H9 (cell line): ENCODE data around the gene NAP1L2. TPM values are rescaled to one million over a fixed set of nuclear protein-coding genes. Genes with fewer than 3 reads are reported as not detected.

Source experiments
- DNase-seq: peaks from one replicate; pipeline ENCODE4 v3.0.0-alpha.2; 2017
- H2AFZ ChIP-seq: one replicate; pipeline ENCODE4 v1.6.1; 2013; ENCODE audit warnings: mild to moderate bottlenecking, low read length, control low read depth, moderate library complexity
- H2AK5ac ChIP-seq: 2 replicates; pipeline ENCODE4 v1.6.1; 2013; ENCODE audit warnings: low read length, control low read depth, mixed read lengths; ENCODE audit not compliant: insufficient read length
- H2BK120ac ChIP-seq: one replicate; pipeline ENCODE4 v1.6.1; 2013; ENCODE audit warnings: low read depth, mild to moderate bottlenecking, low read length, control low read depth, inconsistent platforms; ENCODE audit not compliant: poor library complexity, severe bottlenecking
- H2BK12ac ChIP-seq: 2 replicates; pipeline ENCODE4 v1.6.1; 2013; ENCODE audit warnings: low read length, control low read depth, mixed read lengths, low read depth; ENCODE audit not compliant: insufficient read length
- H2BK15ac ChIP-seq: 2 replicates; pipeline ENCODE4 v1.6.1; 2013; ENCODE audit warnings: low read depth, low read length, control low read depth
- H2BK20ac ChIP-seq: one replicate; pipeline ENCODE4 v1.6.1; 2013; ENCODE audit warnings: low read depth, mild to moderate bottlenecking, low read length, control low read depth, inconsistent platforms; ENCODE audit not compliant: poor library complexity, severe bottlenecking
- H2BK5ac ChIP-seq: 2 replicates; pipeline ENCODE4 v1.6.1; 2013; ENCODE audit warnings: low read length, control low read depth, mixed read lengths; ENCODE audit not compliant: insufficient read length
- H3K14ac ChIP-seq: 2 replicates; pipeline ENCODE4 v1.6.1; 2013; ENCODE audit warnings: low read length, control low read depth; ENCODE audit not compliant: insufficient read depth
- H3K18ac ChIP-seq: 2 replicates; pipeline ENCODE4 v1.6.1; 2013; ENCODE audit warnings: low read depth, mild to moderate bottlenecking, mixed read lengths, low read length, control low read depth; ENCODE audit not compliant: insufficient read length
- H3K23ac ChIP-seq: 2 replicates; pipeline ENCODE4 v1.6.1; 2013; ENCODE audit warnings: low read length, control low read depth, mixed read lengths, low read depth; ENCODE audit not compliant: insufficient read length
- H3K23me2 ChIP-seq: 2 replicates; pipeline ENCODE4 v1.6.1; 2013; ENCODE audit warnings: low read depth, mild to moderate bottlenecking, mixed read lengths, low read length, control low read depth; ENCODE audit not compliant: insufficient read length, poor library complexity, severe bottlenecking
- H3K27ac ChIP-seq: 2 replicates; pipeline ENCODE4 v1.5.1; 2013; ENCODE audit warnings: low read length, control low read depth, mixed read lengths, low read depth; ENCODE audit not compliant: insufficient read length
- H3K27me3 ChIP-seq: 2 replicates; pipeline ENCODE4 v1.6.1; 2013; ENCODE audit warnings: low read length, control low read depth, inconsistent platforms; ENCODE audit not compliant: insufficient read depth
- H3K4ac ChIP-seq: 2 replicates; pipeline ENCODE4 v1.6.1; 2013; ENCODE audit warnings: low read depth, mild to moderate bottlenecking, control low read depth, inconsistent platforms, low read length, moderate library complexity
- H3K4me1 ChIP-seq: 2 replicates; pipeline ENCODE4 v1.6.1; 2013; ENCODE audit warnings: low read length, control low read depth, inconsistent platforms; ENCODE audit not compliant: insufficient read depth
- H3K4me2 ChIP-seq: 2 replicates; pipeline ENCODE4 v1.6.1; 2013; ENCODE audit warnings: low read length, control low read depth, mixed read lengths; ENCODE audit not compliant: insufficient read length, insufficient read depth
- H3K56ac ChIP-seq: 2 replicates; pipeline ENCODE4 v1.6.1; 2013; ENCODE audit warnings: low read depth, mild to moderate bottlenecking, mixed read lengths, low read length, control low read depth; ENCODE audit not compliant: insufficient read length
- H3K79me1 ChIP-seq: 2 replicates; pipeline ENCODE4 v1.6.1; 2013; ENCODE audit warnings: low read depth, mild to moderate bottlenecking, moderate library complexity, low read length, control low read depth, inconsistent platforms; ENCODE audit not compliant: insufficient read depth, poor library complexity, severe bottlenecking
- H3K79me2 ChIP-seq: 2 replicates; pipeline ENCODE4 v1.6.1; 2013; ENCODE audit warnings: low read length, control low read depth, inconsistent platforms; ENCODE audit not compliant: insufficient read depth
- H3K9ac ChIP-seq: 2 replicates; pipeline ENCODE4 v1.6.1; 2013; ENCODE audit warnings: low read length, control low read depth, mixed read lengths; ENCODE audit not compliant: insufficient read length; ENCODE audit errors: extremely low read depth
- H3K9me3 ChIP-seq: one replicate; pipeline ENCODE4 v1.6.1; 2013; ENCODE audit warnings: low read depth, low read length, inconsistent platforms; ENCODE audit not compliant: control insufficient read depth
- H3T11ph ChIP-seq: one replicate; pipeline ENCODE4 v1.6.1; 2013; ENCODE audit warnings: mild to moderate bottlenecking, low read length, control low read depth, inconsistent platforms
- H4K20me1 ChIP-seq: one replicate; pipeline ENCODE4 v1.6.1; 2013; ENCODE audit not compliant: control insufficient read depth, insufficient read length, insufficient read depth
- H4K5ac ChIP-seq: 2 replicates; pipeline ENCODE4 v1.6.1; 2013; ENCODE audit warnings: low read depth, mild to moderate bottlenecking, mixed read lengths, low read length, control low read depth; ENCODE audit not compliant: insufficient read length
- H4K8ac ChIP-seq: replicated peaks from 2 replicates; pipeline ENCODE4 v1.6.1; 2013; ENCODE audit warnings: low read length, control low read depth, mixed read lengths, low read depth; ENCODE audit not compliant: insufficient read length
- H4K91ac ChIP-seq: 2 replicates; pipeline ENCODE4 v1.6.1; 2013; ENCODE audit warnings: low read depth, mild to moderate bottlenecking, moderate library complexity, mixed read lengths, low read length, control low read depth; ENCODE audit not compliant: insufficient read length
- H3K27ac Mint-ChIP-seq, 3 experiments: 2 replicates in 2 of 3; 3 replicates in 1 of 3; pipeline ENCODE4 v1.8.0; 2020 to 2021; ENCODE audit warnings: mixed read lengths in 3 of 3, mild to moderate bottlenecking in 1 of 3, moderate library complexity in 1 of 3
- H3K27me3 Mint-ChIP-seq: 2 replicates; pipeline ENCODE4 v1.8.0; 2021; ENCODE audit warnings: low read depth, mild to moderate bottlenecking, moderate library complexity, mixed read lengths
- H3K36me3 Mint-ChIP-seq, 3 experiments: 2 replicates in 2 of 3; 3 replicates in 1 of 3; pipeline ENCODE4 v1.8.0; 2020 to 2021; ENCODE audit warnings: low read depth in 3 of 3, mixed read lengths in 3 of 3; ENCODE audit not compliant: insufficient read depth in 1 of 3
- H3K4me1 Mint-ChIP-seq, 2 experiments: 2 replicates each; pipeline ENCODE4 v1.8.0; 2020; ENCODE audit warnings: mixed read lengths in 2 of 2
- H3K4me3 Mint-ChIP-seq, 2 experiments: 2 replicates in 1 of 2; 3 replicates in 1 of 2; pipeline ENCODE4 v1.8.0; 2020 to 2021; ENCODE audit warnings: mild to moderate bottlenecking in 2 of 2, mixed read lengths in 2 of 2, moderate library complexity in 1 of 2
- H3K9me3 Mint-ChIP-seq, 2 experiments: 2 replicates in 1 of 2; 3 replicates in 1 of 2; pipeline ENCODE4 v1.8.0; 2020; ENCODE audit warnings: mild to moderate bottlenecking in 2 of 2, mixed read lengths in 2 of 2, moderate library complexity in 1 of 2
- WGBS: extraction: QIAGEN DNeasy Blood & Tissue Kit; methylation state at CpG from one replicate; pipeline ENCODE4 v1.1.7; 2013; ENCODE audit warnings: missing lambda C conversion rate, low lambda C conversion rate, mixed read lengths; ENCODE audit not compliant: insufficient read length; ENCODE audit errors: extremely low coverage; 5-methylcytosine and 5-hydroxymethylcytosine counted together
- total RNA-seq: library from RNA; stranded (reverse); gene quantifications from 2 replicates; pipeline ENCODE4 v1.2.1, GENCODE V29; 2021
- TF ChIP-seq, protein P1 (sequence below): fragments of 200-600 bp; sonication (generic); conservative IDR thresholded peaks from 3 replicates; pipeline ENCODE4 v1.8.0; 2021; ENCODE audit warnings: antibody characterized with exemption, mild to moderate bottlenecking

Gene NAP1L2
- total RNA-seq, 1 experiment from 2014 or later, result 12.2 TPM

DNA sequence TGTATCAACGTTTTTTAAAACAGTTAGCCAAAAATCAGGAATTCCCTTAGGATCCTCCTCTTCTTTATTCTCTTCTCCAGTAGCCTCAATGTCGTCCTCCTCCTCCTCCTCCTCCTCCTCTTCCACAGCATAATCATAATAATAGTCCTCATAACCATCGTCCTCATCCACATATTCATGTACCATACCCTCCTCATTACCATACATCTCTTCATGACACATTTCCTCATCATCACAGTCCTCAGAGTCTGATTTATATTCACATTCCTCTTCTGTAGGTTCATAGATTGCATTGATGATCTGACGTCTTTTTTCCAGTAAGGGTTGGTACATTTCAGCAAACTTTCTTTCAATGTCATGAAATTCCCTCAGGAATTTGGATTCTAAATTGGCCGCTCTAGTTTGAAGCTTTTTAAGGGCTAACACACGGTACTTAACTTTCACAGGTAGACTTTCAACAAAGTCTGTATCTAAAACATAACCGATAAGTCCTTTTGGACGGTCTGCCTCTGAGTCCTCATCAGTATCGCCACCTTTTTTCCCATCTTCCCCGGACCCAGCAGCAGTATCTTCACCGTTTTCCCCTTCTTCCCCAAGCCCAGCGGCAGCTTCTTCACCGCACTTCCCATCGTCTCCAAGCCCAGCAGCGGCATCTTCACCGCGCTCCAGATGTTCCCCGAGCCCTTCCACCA lies 771 bp downstream of the NAP1L2 start:
- Histone ChIP-seq H2AFZ (no peak overlapping the region), H2BK12ac (no peak overlapping the region), H3K4ac (no peak overlapping the region), H3K23ac (no peak overlapping the region), H3K14ac (no peak overlapping the region; the same call in 1 of the 2 replicates), H3K56ac (no peak overlapping the region), H3K18ac (no peak overlapping the region), H3K27me3 (no peaks in the 10 kb centered on the region), H2BK5ac (no peak overlapping the region), H2BK20ac (no peak overlapping the region), H3K9ac (peak overlapping the region; percentile 56), H4K20me1 (no peaks in the 10 kb centered on the region), H3T11ph (no peak overlapping the region), H2AK5ac (no peak overlapping the region), H4K5ac (no peak overlapping the region), H3K23me2 (no peaks in the 10 kb centered on the region), H2BK15ac (no peak overlapping the region), H4K91ac (no peak overlapping the region), H3K4me2 (peak overlapping the region; percentile 72), H4K8ac (no peak overlapping the region), H3K79me2 (no peaks in the 10 kb centered on the region), H2BK120ac (no peak overlapping the region), H3K4me1 (no peaks in the 10 kb centered on the region), H3K9me3 (peaks cover 31% of the 10 kb centered on the region), H3K27ac (no peak overlapping the region), H3K79me1 (no peaks in the 10 kb centered on the region)
- H3K27ac Mint-ChIP-seq, result peak overlapping the region; percentile 45 to 73 (median 61); a peak in 3 of 7 replicates
- H3K4me1 Mint-ChIP-seq, result peaks cover 12 to 13% of the 10 kb centered on the region in 2 experiments
- no CpG with 5 or more reads among the region's 18 CpGs for WGBS
- peaks cover 0 to 6% (median 5%) of the 10 kb centered on the region in 3 experiments; a peak in 4 of 7 replicates for H3K36me3 Mint-ChIP-seq
- no peaks in the 10 kb centered on the region; the same call in 1 of the 2 replicates for H3K27me3 Mint-ChIP-seq
- H3K4me3 Mint-ChIP-seq, result peak overlapping the region; percentile 89 to 94
- DNase-seq, result no peak
- TF ChIP-seq, protein P1, sequence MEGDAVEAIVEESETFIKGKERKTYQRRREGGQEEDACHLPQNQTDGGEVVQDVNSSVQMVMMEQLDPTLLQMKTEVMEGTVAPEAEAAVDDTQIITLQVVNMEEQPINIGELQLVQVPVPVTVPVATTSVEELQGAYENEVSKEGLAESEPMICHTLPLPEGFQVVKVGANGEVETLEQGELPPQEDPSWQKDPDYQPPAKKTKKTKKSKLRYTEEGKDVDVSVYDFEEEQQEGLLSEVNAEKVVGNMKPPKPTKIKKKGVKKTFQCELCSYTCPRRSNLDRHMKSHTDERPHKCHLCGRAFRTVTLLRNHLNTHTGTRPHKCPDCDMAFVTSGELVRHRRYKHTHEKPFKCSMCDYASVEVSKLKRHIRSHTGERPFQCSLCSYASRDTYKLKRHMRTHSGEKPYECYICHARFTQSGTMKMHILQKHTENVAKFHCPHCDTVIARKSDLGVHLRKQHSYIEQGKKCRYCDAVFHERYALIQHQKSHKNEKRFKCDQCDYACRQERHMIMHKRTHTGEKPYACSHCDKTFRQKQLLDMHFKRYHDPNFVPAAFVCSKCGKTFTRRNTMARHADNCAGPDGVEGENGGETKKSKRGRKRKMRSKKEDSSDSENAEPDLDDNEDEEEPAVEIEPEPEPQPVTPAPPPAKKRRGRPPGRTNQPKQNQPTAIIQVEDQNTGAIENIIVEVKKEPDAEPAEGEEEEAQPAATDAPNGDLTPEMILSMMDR, result no peak
- peaks cover 57 to 73% of the 10 kb centered on the region in 2 experiments for H3K9me3 Mint-ChIP-seq
